ENCODE results near the gene STAT2.
A peak's percentile ranks its signal among the peaks of the same experiment; 100 is the strongest.
"Not testable (repeated sequence)": the region's sequence is repeated elsewhere in the genome, so short reads cannot be mapped to it uniquely, and the experiment has no call there.

Gene STAT2

GRCh38 chr12:56361487-56362129 is 1.7 kb upstream of the STAT2 start:
- DNase-seq (ENCODE audit: low spot score) = no peak

DNA sequence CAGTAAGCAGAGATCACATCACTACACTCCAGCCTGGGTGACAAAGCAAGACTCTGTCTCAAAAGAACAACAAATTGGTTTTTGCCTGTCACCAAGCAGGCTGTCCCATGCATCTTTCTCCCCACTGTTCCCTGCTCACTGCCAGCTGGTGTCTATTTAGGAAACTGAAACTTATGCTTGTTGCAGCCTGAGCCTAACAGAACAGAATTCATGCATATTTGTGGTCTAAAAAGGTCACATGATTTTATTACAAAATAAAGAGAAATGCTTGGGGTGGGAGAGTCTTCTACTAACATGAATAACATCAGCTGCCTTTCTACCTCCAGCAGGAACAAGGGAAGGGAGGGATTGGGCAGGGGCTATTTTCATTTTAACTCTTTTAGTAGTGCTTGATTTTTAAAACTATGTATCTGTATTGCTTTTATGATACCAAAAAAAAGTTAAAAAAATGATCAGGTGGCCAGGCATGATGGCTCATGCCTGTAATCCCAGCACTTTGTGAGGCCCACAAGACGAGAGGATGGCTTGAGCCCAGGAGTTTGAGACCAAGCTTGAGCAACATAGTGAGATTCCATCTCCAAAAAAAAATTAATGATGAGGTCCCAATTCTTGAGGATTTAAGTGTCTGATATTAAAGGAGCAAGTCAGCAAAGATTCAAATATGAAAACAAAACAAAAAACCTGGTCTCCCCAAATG is 923 bp downstream of the STAT2 start:
- DNase-seq (ENCODE audit: low spot score) = peak; percentile 69

- no peak for DNase-seq (ENCODE audit: low spot score)
Measured at GRCh38 chr12:56351325-56351724, 8.6 kb downstream of the STAT2 start.

DNA sequence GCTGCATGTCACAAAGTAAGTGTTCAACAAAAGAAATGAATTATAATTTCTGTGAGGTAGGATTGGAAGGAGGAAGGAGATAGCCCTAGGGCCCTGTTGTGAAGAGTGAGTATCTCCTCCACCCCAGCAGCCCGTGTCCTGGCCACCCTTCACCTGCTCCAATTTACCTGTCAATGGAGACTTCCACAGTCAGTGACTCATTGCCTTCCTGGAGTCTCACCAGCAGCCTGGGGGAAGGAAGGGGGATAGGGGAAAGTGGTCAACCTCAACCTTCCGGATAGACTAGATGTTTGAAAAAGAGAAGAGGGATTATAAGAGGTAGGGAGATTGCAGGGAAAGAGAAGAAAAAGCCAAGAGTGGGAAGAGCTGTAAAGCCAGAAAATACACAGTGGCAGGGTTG is 9.2 kb downstream of the STAT2 start:
- DNase-seq (ENCODE audit: low spot score) = no peak

DNA sequence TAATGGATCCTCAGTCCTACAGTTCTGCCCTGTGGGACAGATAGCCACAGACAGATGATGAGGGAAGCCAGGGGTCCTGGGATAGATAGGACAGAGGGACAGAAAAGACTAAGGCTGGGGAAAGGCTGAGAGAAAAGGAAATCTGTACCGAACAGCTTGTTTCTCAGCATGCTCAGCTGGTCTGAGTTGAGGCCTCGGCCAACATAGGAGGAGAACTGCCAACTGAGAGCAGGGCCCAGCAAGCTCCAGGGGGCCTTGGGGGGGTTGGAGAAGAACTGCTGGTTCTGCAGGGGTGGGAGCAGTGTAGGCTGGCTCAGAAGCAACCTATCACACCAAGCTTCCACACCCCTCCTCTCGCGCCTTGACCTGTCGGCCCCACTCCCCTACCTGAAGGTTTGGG is 11.1 kb downstream of the STAT2 start:
- DNase-seq (ENCODE audit: low spot score) = no peak

GRCh38 chr12:56347255-56347654 is 12.7 kb downstream of the STAT2 start:
- DNase-seq (ENCODE audit: low spot score) = not testable (repeated sequence)

- DNase-seq (ENCODE audit: low spot score) = no peak
Measured at GRCh38 chr12:56346675-56347074, 13.2 kb downstream of the STAT2 start.

DNA sequence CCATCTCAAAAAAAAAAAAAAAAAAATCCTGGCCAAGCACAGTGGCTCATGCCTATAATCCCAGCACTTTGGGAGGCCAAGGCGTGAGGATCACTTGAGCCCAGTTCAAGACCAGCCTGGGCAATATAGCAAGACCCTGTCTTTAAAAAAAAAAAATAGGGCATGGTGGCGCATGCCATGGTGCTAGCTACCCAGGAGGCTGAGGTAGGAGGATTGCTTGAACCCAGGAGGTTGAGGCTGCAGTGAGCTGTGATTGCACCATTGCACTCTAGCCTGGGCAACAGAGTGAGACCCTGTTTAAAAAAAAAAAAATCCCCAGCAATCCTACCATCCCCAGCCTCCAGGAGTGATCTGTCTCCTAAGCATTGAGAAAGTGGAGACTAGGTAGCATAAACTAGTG is 17.6 kb downstream of the STAT2 start:
- DNase-seq (ENCODE audit: low spot score) = not testable (repeated sequence)

DNA sequence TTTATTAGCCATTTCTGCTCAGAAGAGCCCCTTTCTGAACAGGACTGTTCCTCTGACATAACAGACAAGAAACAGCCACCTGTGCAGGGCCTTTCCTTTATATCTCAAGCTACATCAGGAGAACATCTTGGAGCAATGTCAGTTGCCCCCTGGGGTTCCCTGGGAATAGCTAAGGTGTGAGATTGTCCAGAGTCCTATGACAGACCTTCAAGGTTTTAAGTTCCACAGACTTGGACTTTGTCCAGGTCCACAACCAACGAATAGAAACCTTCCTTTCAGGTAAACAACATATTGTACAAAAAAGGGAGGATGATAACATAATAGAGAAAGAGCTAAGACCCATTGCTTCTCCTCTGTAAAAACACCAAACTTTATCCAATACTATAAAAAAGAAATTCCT is 18.3 kb downstream of the STAT2 start:
- DNase-seq (ENCODE audit: low spot score) = no peak

- DNase-seq (ENCODE audit: low spot score) = no peak
Measured at GRCh38 chr12:56339158-56339422, 20.8 kb downstream of the STAT2 start.

DNA sequence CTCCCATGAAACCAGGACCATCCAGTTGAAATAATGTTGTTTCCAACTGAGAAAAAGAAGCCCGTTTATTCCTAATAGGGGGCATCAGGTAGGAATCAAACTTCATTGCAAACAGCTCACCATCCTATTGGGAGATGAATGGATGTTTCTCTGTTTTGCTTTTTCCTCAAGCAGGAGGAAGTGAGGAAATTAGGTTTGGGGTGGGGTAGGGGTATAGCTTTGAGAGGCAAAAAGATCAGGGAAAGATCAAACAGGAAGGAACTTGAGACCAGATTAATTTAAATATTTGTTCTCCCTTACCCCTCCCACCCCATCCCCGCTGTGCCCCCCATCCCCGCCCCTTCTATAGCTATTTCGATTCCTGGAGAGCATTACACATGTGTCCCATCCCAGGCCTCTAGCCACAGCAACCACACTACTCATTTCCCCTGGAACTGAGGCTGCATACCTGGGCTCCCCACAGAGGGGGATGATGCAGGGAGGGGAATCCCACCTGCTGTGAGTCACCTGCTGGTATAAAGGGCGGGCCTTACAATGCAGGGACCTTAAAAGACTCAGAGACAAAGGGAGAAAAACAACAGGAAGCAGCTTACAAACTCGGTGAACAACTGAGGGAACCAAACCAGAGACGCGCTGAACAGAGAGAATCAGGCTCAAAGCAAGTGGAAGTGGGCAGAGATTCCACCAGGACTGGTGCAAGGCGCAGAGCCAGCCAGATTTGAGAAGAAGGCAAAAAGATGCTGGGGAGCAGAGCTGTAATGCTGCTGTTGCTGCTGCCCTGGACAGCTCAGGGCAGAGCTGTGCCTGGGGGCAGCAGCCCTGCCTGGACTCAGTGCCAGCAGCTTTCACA is 21.4 kb downstream of the STAT2 start, which contains the start of gene IL23A:
Gene IL23A, plus strand, starts transcription at position 577 of the 850 bp plus-strand sequence. Its CDS starts 161 bp downstream, at position 738.
- DNase-seq (ENCODE audit: low spot score) = no peak

- DNase-seq (ENCODE audit: low spot score) = no peak
Measured at GRCh38 chr12:56337753-56338251, 22.1 kb downstream of the STAT2 start.

- DNase-seq (ENCODE audit: low spot score) = no peak
Measured at GRCh38 chr12:56336361-56337167, 23.3 kb downstream of the STAT2 start.

DNA sequence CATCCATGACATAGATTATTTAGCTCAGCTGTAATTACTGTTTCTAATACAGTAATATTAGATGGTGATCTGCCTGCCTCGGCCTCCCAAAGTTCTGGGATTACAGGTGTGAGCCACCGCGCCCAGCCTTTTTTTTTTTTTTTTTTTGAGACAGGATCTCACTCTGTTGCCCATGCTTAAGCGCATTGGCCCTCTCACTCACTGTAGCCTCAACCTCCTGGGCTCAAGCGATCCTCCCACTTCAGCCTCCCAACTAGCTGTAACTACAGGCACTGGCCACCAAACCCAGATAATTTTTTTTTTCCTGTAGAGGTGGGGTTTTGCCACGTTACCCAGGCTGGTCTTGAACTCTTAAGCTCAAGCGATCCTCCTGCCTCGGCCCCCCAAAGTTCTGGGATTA is 24.4 kb downstream of the STAT2 start:
- DNase-seq (ENCODE audit: low spot score) = not testable (repeated sequence)

- no peak for DNase-seq (ENCODE audit: low spot score)
Measured at GRCh38 chr12:56334490-56334793, 25.5 kb downstream of the STAT2 start.

DNA sequence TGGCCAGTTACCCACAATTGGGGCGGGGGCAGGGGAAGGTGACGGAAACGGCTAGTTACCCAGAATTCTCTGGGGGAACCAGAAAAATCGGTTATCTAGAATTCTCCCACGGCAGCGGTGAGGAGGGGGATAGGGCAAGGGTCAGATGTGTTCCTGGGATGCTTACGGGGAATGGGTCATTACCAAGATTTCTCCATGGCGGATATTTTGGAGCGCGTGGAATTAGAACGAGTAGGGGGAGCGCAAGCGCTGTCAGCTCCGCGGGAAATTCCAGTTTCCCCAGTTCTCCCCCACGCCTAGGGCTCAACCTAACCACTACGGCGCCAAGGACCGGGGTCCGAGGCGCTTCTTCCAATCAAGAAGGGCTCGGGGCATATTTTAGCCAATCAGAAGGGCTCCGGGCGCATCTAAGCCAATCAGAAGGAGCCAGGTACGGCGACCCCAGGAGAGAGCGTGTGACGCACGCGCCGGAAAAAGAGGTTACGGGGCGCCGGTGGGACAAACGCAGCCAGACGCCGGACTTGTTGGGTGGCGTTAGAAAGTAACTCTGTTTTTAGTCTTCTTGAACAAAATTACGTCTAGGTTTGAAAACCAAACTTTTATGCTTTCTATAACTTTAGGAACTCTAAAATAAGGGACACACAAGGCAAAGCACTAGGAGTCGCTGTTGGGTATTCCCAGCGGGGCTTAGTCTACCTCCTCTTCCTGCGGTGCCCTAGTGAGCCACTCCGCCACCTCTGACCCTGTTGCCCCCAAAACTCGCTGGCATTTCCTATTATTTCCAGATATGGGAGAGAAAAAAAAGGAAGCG is 26.0 kb downstream of the STAT2 start, which contains the start of gene PAN2:
Gene PAN2, minus strand, starts transcription at position 322 of the 811 bp plus-strand sequence. CDS start 906 bp downstream, outside the sequence.
- DNase-seq (ENCODE audit: low spot score) = peak; percentile 98

DNA sequence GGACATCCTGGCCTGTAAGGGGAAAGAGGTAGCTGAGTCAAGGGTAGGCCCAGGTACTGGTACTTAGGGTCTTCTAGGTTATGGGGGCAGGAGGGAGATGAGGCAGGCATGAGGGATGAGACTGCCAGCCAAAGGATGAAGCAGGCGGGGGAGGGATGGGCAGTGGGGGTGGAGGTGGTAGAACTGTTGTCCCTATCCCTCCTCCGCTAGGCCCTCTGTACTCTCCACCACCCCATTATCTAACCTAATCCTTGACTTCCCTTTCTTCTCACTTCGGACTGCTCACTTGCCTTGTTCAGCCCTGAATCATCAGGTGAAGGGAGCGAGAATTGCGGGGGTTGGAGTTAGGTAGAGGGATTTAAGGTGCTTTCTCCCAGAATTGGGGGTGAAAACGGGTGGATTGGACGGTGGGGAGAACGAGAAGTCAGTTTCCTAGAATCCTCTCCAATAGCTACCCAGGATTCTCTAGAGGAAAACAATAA is 26.7 kb downstream of the STAT2 start:
- DNase-seq (ENCODE audit: low spot score) = no peak

DNA sequence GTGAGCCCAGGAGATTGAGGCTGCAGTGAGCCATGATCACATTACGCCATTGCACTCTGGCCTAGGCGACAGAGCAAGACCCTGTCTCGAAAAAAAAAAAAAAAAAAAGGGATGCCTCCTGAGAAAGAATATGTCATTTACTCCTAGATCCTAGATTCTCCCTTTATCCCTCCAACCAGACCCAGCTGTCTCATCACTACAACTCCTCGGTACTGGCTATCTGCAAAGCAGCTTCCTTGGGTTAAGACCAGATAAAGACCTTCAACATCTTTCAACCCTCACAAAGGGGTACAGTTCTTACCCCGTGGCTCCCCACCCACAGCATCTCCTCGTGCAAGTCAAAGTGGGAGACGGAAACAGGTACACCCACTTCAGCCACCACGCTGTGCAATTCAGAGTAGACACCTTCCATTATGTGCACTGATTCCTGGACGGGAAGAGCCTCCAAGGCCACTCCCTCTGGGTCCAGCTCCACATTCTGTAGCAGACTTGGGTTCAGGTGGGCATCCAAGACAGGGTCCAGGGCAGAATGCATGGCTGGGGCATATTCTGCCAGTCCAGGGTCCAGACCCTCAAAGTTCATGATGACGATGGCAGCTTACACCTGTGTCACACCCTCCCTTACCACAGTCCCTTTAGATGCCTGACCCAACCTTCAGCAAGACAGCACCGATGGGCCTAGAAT is 27.3 kb downstream of the STAT2 start:
- DNase-seq (ENCODE audit: low spot score) = no peak

DNA sequence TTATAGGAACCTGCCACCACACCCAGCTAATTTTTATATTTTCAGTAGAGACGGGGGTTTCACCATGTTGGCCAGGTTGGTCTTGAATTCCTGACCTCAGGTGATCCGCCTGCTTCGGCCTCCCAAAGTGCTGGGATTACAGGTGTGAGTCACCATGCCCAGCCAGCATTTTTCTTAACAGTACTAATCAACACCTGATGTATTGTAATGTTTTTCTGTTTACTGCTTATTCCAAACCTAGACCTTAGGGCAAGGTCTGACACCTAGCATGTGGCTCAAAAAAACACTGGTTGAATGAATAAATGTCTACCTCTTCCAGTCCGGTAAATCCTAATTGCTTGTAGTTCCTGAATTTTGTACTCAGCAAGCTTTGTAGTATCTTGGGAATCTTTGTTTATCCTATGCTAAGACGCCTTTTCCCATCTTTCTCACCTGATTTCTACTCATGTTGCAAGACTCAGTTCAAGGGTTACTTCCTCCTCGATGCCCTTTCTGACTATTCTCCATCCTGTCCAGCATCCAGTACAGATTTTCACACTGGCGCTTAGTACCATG is 28.9 kb downstream of the STAT2 start:
- no peak for DNase-seq (ENCODE audit: low spot score)

GRCh38 chr12:56326533-56326932 is 33.4 kb downstream of the STAT2 start:
- no peak for DNase-seq (ENCODE audit: low spot score)
